Endothelial cell of umbilical vein (primary cell): ENCODE data around the gene SLC1A7. TPM values are rescaled to one million over a fixed set of nuclear protein-coding genes. Genes with fewer than 3 reads are reported as not detected.

ENCODE experiments used
- BruUV-seq: library from RNA; stranded (reverse); fragments of 400-500 nt; replicated peaks from 2 replicates; lab custom pipeline; 2021; lab: Mats Ljungman, UMichigan
- CTCF ChIA-PET: fragments of 300-600, 350-600 bp; sonication (Branson Sonifier 250); formaldehyde crosslinking; loops from one replicate; lab custom pipeline; 2021; ENCODE audit warnings: antibody characterized with exemption, inconsistent platforms; lab: Charles Lee
- POLR2A ChIA-PET: fragments of 300-600, 350-600 bp; sonication (Branson Sonifier 250); formaldehyde crosslinking; loops from one replicate; lab custom pipeline; 2021; ENCODE audit warnings: antibody characterized with exemption, inconsistent platforms; lab: Charles Lee
- DNase-seq: peaks from one replicate; pipeline ENCODE4 v3.0.0-alpha.2; 2011; ENCODE audit warnings: low read depth, low spot score
- FAIRE-seq: peaks from 2 replicates; lab custom pipeline; 2011; peaks lifted over from hg19 to GRCh38; lab: Jason Lieb, UNC
- H2AFZ ChIP-seq: 2 replicates; pipeline ENCODE4 v1.6.0; 2012; ENCODE audit warnings: low read depth, low read length, control low read depth, inconsistent platforms
- H3K27ac ChIP-seq: 2 replicates; pipeline ENCODE4 v1.5.1; 2011; ENCODE audit warnings: low read depth, mild to moderate bottlenecking, control low read depth, low read length, moderate library complexity; ENCODE audit not compliant: insufficient read depth
- H3K27me3 ChIP-seq, 2 experiments: 2 replicates each; pipeline versions ENCODE4 v1.6.0 to v1.6.1; 2011; ENCODE audit warnings: low read length in 2 of 2, mixed read lengths in 1 of 2; ENCODE audit not compliant: control insufficient read depth in 2 of 2, insufficient read depth in 2 of 2
- H3K36me3 ChIP-seq, 2 experiments: 2 replicates in 1 of 2; 3 replicates in 1 of 2; pipeline ENCODE4 v1.5.1; 2011; ENCODE audit warnings: low read length in 2 of 2, mild to moderate bottlenecking in 1 of 2, moderate library complexity in 1 of 2; ENCODE audit not compliant: control insufficient read depth in 2 of 2, insufficient read depth in 2 of 2; ENCODE audit errors: extremely low read depth in 1 of 2
- H3K4me1 ChIP-seq: 3 replicates; pipeline ENCODE4 v1.5.1; 2011; ENCODE audit warnings: mild to moderate bottlenecking, low read length; ENCODE audit not compliant: control insufficient read depth, insufficient read depth; ENCODE audit errors: extremely low read depth
- H3K4me2 ChIP-seq: 2 replicates; pipeline ENCODE4 v1.6.1; 2011; ENCODE audit warnings: low read length, control low read depth, mixed read lengths; ENCODE audit not compliant: insufficient read depth
- H3K4me3 ChIP-seq, 3 experiments: fragments of 200-600 bp in 1 of 3; sonication (generic), shearing (Covaris generic) in 1 of 3; replicated peaks in 1 of 3; 2 replicates each; pipeline ENCODE4 v1.5.1; 2011 to 2016; ENCODE audit warnings: control low read depth in 3 of 3, low read length in 3 of 3, mild to moderate bottlenecking in 2 of 3, inconsistent platforms in 1 of 3, low read depth in 1 of 3, moderate library complexity in 1 of 3; ENCODE audit not compliant: insufficient read depth in 1 of 3
- H3K79me2 ChIP-seq: 2 replicates; pipeline ENCODE4 v1.6.0; 2012; ENCODE audit warnings: low read length, inconsistent platforms; ENCODE audit not compliant: control insufficient read depth, insufficient read depth
- H3K9ac ChIP-seq: replicated peaks from 2 replicates; pipeline ENCODE3; 2011; ENCODE audit warnings: low read length, control low read depth; ENCODE audit not compliant: insufficient read depth; ENCODE audit errors: extremely low read depth
- H3K9me1 ChIP-seq: replicated peaks from 3 replicates; pipeline ENCODE4 v1.6.0; 2011; ENCODE audit warnings: mild to moderate bottlenecking, low read length; ENCODE audit not compliant: control insufficient read depth, insufficient read depth; ENCODE audit errors: extremely low read depth
- H3K9me3 ChIP-seq: replicated peaks from 2 replicates; pipeline ENCODE4 v1.5.1; 2012; ENCODE audit warnings: low read length, inconsistent platforms; ENCODE audit not compliant: control insufficient read depth, insufficient read depth
- H4K20me1 ChIP-seq: replicated peaks from 2 replicates; pipeline ENCODE3; 2011; ENCODE audit warnings: mild to moderate bottlenecking, low read length; ENCODE audit not compliant: control insufficient read depth, insufficient read depth; ENCODE audit errors: extremely low read depth
- EZH2 ChIP-seq: IDR thresholded peaks from 2 replicates; pipeline ENCODE4 v1.6.1; 2012; ENCODE audit warnings: borderline replicate concordance, low read depth, mild to moderate bottlenecking, moderate library complexity, low read length, inconsistent platforms; ENCODE audit not compliant: severe bottlenecking
- FOS ChIP-seq: IDR thresholded peaks from 2 replicates; pipeline ENCODE4 v1.6.1; 2011; ENCODE audit warnings: mild to moderate bottlenecking, low read length, moderate library complexity, borderline replicate concordance; ENCODE audit not compliant: insufficient read depth
- GATA2 ChIP-seq: IDR thresholded peaks from 2 replicates; pipeline ENCODE4 v1.7.0; 2011; ENCODE audit warnings: low read depth, mild to moderate bottlenecking, moderate library complexity, mixed read lengths, low read length; ENCODE audit not compliant: insufficient read length, insufficient read depth
- JUN ChIP-seq: IDR thresholded peaks from 2 replicates; pipeline ENCODE4 v1.6.1; 2011; ENCODE audit warnings: borderline replicate concordance, low read depth; ENCODE audit not compliant: insufficient read length, insufficient read depth
- MYC ChIP-seq: IDR thresholded peaks from one replicate; pipeline ENCODE4 v1.6.1; 2011; ENCODE audit warnings: mild to moderate bottlenecking, low read depth, low read length
- POLR2A ChIP-seq: IDR thresholded peaks from 2 replicates; pipeline ENCODE4 v1.6.1; 2012; ENCODE audit warnings: low read depth, mild to moderate bottlenecking, control low read depth, low read length
- POLR2AphosphoS5 ChIP-seq: IDR thresholded peaks from 2 replicates; pipeline ENCODE4 v1.6.1; 2012; ENCODE audit warnings: low read depth, mild to moderate bottlenecking, control low read depth, low read length, moderate library complexity; ENCODE audit not compliant: insufficient read depth
- dilution Hi-C: fragments of 300-500 bp; cut with MboI; formaldehyde crosslinking; loops from one replicate; pipeline ENCODE4 v1.15.0; 2019; ENCODE audit warnings: low sequenced_read_pairs; ENCODE audit not compliant: extremely low pct_ligation_motif_present
- intact Hi-C: fragments of 100-400 bp; cut with micrococcal nuclease; formaldehyde crosslinking; loops from one replicate; pipeline ENCODE4 v1.10.0; 2022
- polyA plus RNA-seq, 4 experiments: library from polyadenylated mRNA; depleted of rRNA in 3 of 4; stranded (reverse) in 3 of 4; unstranded in 1 of 4; fragments of >200 nt; gene quantifications; 2 replicates each; pipeline versions ENCODE4 v1.2.1 to v1.2.3, GENCODE V29; 2011 to 2012; ENCODE audit warnings: missing spikeins in 1 of 4
- total RNA-seq: library from RNA; stranded (reverse); gene quantifications from 2 replicates; pipeline ENCODE4 v1.2.3, GENCODE V29; 2021
- TF ChIP-seq, protein P1 (sequence below), 2 donors: IDR thresholded peaks; 1 replicate in 1 of 2; 2 replicates in 1 of 2; pipeline ENCODE4 v1.5.1; 2011; ENCODE audit warnings: low read length in 2 of 2, mild to moderate bottlenecking in 2 of 2, moderate library complexity in 2 of 2, control low read depth in 1 of 2, inconsistent platforms in 1 of 2, low read depth in 1 of 2; ENCODE audit not compliant: insufficient read depth in 1 of 2; ENCODE audit errors: extremely low read depth in 1 of 2
- TF ChIP-seq, protein P2 (sequence below): IDR thresholded peaks from 2 replicates; pipeline ENCODE4 v1.6.1; 2011; ENCODE audit not compliant: insufficient read depth, insufficient read length

Gene SLC1A7
- total and polyA plus RNA-seq, 2 donors (not counting 3 experiments of a cell fraction or from before 2014, with no cell fraction given), result not detected

DNA sequence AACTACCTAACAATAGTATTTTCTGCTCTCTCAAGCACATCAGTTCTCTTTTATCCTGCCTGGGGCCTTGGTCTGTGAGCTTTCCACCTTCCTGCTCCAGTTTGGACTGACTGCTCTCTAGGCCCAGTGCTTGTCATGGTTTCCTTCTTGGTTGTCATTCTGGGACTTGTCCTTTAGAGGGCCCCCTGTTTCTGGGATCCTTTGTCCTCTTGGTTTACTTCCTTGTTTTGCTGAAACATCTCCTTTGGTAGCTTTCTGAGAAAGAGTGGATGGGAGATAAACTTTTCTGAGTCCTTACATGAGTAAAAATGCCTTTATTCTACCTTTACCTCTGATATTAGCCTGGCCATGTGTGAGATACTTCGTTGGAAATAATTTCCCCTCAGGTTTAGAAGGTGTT lies 4.7 kb downstream of the SLC1A7 start:
- no peak for DNase-seq
- Histone ChIP-seq H3K9me3 (no peaks in the 10 kb centered on the region), H3K4me1 (peaks cover 4% of the 10 kb centered on the region), H3K4me3 (no peak overlapping the region), H4K20me1 (no peaks in the 10 kb centered on the region), H3K27me3 (peaks cover 0 to 3% of the 10 kb centered on the region in 2 experiments), H3K4me2 (no peak overlapping the region), H2AFZ (no peak overlapping the region), H3K27ac (no peak overlapping the region), H3K36me3 (no peaks in the 10 kb centered on the region), H3K79me2 (no peaks in the 10 kb centered on the region), H3K9me1 (no peaks in the 10 kb centered on the region), H3K9ac (no peak overlapping the region)
- FAIRE-seq, result no peak
- dilution Hi-C loops (no loop called here), intact Hi-C loops (no loop called here)
- ChIA-PET POLR2A (no interaction called here), CTCF (interaction anchor here (0.8 to 0.9 kb wide), 2 partner anchors 9 to 17 kb away, joined by 3 read pairs; no protein-coding TSS in a partner anchor)
- BruUV-seq, result no TSS peak
- TF ChIP-seq FOS (no peak), POLR2AphosphoS5 (no peak), POLR2A (no peak), JUN (no peak)
- TF ChIP-seq, protein P1, sequence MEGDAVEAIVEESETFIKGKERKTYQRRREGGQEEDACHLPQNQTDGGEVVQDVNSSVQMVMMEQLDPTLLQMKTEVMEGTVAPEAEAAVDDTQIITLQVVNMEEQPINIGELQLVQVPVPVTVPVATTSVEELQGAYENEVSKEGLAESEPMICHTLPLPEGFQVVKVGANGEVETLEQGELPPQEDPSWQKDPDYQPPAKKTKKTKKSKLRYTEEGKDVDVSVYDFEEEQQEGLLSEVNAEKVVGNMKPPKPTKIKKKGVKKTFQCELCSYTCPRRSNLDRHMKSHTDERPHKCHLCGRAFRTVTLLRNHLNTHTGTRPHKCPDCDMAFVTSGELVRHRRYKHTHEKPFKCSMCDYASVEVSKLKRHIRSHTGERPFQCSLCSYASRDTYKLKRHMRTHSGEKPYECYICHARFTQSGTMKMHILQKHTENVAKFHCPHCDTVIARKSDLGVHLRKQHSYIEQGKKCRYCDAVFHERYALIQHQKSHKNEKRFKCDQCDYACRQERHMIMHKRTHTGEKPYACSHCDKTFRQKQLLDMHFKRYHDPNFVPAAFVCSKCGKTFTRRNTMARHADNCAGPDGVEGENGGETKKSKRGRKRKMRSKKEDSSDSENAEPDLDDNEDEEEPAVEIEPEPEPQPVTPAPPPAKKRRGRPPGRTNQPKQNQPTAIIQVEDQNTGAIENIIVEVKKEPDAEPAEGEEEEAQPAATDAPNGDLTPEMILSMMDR (IDR thresholded peaks at IDR 0.05; ENCODE audit: extremely low read depth in 1 of 2, insufficient read depth in 1 of 2, low read depth in 1 of 2, low read length in 2 of 2), result peak in 1 of 2 donors; percentile 6

DNA sequence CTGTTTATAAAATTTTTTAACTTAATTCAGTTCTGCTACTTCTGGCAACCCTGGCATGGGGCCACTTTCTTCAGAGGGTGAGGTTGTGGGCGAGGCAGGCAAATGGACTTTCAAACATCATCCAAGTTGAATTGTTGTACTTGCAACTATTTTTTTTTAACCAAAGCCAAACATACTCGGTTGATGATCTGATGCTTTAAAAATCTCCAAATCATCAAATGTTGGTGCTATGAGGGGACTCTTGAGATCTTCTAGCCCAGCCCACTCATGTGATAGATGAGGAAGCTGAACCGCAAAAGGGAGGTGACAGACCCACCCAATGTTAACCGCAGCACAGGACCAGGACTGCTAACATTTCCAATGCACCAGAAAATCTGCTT lies 6.7 kb downstream of the SLC1A7 start:
- intact Hi-C loops (no loop called here), dilution Hi-C loops (no loop called here)
- TF ChIP-seq POLR2AphosphoS5 (no peak), MYC (no peak), JUN (no peak), GATA2 (no peak), FOS (no peak), EZH2 (no peak), POLR2A (no peak)
- TF ChIP-seq, protein P2, sequence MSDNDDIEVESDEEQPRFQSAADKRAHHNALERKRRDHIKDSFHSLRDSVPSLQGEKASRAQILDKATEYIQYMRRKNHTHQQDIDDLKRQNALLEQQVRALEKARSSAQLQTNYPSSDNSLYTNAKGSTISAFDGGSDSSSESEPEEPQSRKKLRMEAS, result no peak
- TF ChIP-seq, protein P1 (IDR thresholded peaks at IDR 0.05; ENCODE audit: extremely low read depth in 1 of 2, insufficient read depth in 1 of 2, low read depth in 1 of 2, low read length in 2 of 2), result no peak
- H3K27me3 ChIP-seq, result peaks cover 0 to 3% of the 10 kb centered on the region in 2 experiments
- CTCF ChIA-PET, result no interaction called here
- peaks cover 4% of the 10 kb centered on the region for H3K4me1 ChIP-seq
- no peaks in the 10 kb centered on the region for H3K79me2 ChIP-seq
- no peaks in the 10 kb centered on the region for H4K20me1 ChIP-seq
- no peak for FAIRE-seq
- POLR2A ChIA-PET, result no interaction called here
- H3K9me3 ChIP-seq, result no peaks in the 10 kb centered on the region
- H3K4me2 ChIP-seq, result no peak overlapping the region
- no peak overlapping the region for H3K9ac ChIP-seq
- H3K4me3 ChIP-seq, result no peak overlapping the region
- no peaks in the 10 kb centered on the region for H3K36me3 ChIP-seq
- BruUV-seq, result no TSS peak
- H3K27ac ChIP-seq, result no peak overlapping the region
- H2AFZ ChIP-seq, result no peak overlapping the region
- no peak for DNase-seq
- H3K9me1 ChIP-seq, result no peaks in the 10 kb centered on the region
